Right lobe of liver (tissue), 6 donors: Measurements from ENCODE around the gene ATP6V1G3. TPM values are rescaled to one million over a fixed set of nuclear protein-coding genes. Genes with fewer than 3 reads are reported as not detected.
"Not testable (repeated sequence)": the region's sequence is repeated elsewhere in the genome, so short reads cannot be mapped to it uniquely, and the experiment has no call there.

Experiments
- ATAC-seq, 4 donors: fragments of 200-7000 bp; cut with Tn5 transposase; one replicate each; pipeline ENCODE4 v1.9.1; 2020; ENCODE audit warnings: mild to moderate bottlenecking in 4 of 4, moderate library complexity in 4 of 4
- DNase-seq, 3 donors: peaks; one replicate each; pipeline ENCODE4 v3.0.0-alpha.2; 2020
- H3K27ac ChIP-seq, 3 donors: fragments of 200-600 bp; one replicate each; pipeline ENCODE4 v1.8.0; 2022
- H3K27me3 ChIP-seq, 2 donors: fragments of 200-600 bp; one replicate each; pipeline ENCODE4 v1.8.0; 2022
- H3K36me3 ChIP-seq, 4 donors: fragments of 200-600 bp; sonication (generic) in 1 of 4; one replicate each; pipeline versions ENCODE4 v1.5.1 to v1.8.0; 2017 to 2022; ENCODE audit warnings: control low read depth in 1 of 4
- H3K4me1 ChIP-seq, 4 donors: fragments of 200-600 bp; sonication (generic) in 1 of 4; one replicate each; pipeline versions ENCODE4 v1.5.1 to v1.8.0; 2017 to 2022; ENCODE audit warnings: control low read depth in 1 of 4
- H3K4me3 ChIP-seq, 3 donors: fragments of 200-600 bp; one replicate each; pipeline ENCODE4 v1.8.0; 2022
- H3K9me3 ChIP-seq, 4 donors: fragments of 200-600 bp; sonication (generic) in 1 of 4; one replicate each; pipeline versions ENCODE4 v1.5.1 to v1.8.0; 2017 to 2022; ENCODE audit warnings: control low read depth in 1 of 4
- CTCF ChIP-seq, 4 donors: fragments of 200-600 bp in 3 of 4; fragments of 450-650 bp in 1 of 4; IDR thresholded peaks; one replicate each; pipeline versions ENCODE4 v1.5.1 to v1.8.0; 2016 to 2022; ENCODE audit warnings: antibody characterized with exemption in 4 of 4, mild to moderate bottlenecking in 2 of 4
- POLR2A ChIP-seq: fragments of 450-650 bp; IDR thresholded peaks from one replicate; pipeline ENCODE4 v1.6.1; 2017; ENCODE audit warnings: antibody characterized with exemption, mild to moderate bottlenecking
- WGBS: methylation state at CpG from one replicate; pipeline ENCODE4 v1.1.6; 2018; ENCODE audit warnings: low coverage, low lambda C conversion rate; ENCODE audit not compliant: insufficient coverage; ENCODE audit errors: missing lambda C conversion rate; 5-methylcytosine and 5-hydroxymethylcytosine counted together
- intact Hi-C, 2 donors: fragments of 100-400 bp; cut with DNase I; formaldehyde crosslinking; loops; one replicate each; pipeline versions ENCODE4 v1.11.2 to v1.14.1; 2022
- total RNA-seq, 6 experiments: library from RNA; depleted of rRNA in 2 of 6; stranded (reverse); fragments of >200 nt in 2 of 6; fragmentation: NEBNext Ultra II Directional in 3 of 6; extraction: Animal tissue kit (Norgen Biotek cat#: 25700) in 3 of 6; gene quantifications; one replicate each; pipeline versions ENCODE4 v1.1.0 to v1.2.4, GENCODE V29; 2016 to 2023
- donor health status: DM: no; HTN: yes; CAD: no.
- donor health status: DM: no; HTN: no; CAD: no.
- donor health status: DM: no; HTN: no; CAD: no.
- donor health status: DM: no; HTN: yes; CAD: no.
- donor health status: DM: no; HTN: yes; CAD: no.

The ATP6V1G3 gene
- total RNA-seq, 6 experiments from 2014 or later, result not detected

DNA sequence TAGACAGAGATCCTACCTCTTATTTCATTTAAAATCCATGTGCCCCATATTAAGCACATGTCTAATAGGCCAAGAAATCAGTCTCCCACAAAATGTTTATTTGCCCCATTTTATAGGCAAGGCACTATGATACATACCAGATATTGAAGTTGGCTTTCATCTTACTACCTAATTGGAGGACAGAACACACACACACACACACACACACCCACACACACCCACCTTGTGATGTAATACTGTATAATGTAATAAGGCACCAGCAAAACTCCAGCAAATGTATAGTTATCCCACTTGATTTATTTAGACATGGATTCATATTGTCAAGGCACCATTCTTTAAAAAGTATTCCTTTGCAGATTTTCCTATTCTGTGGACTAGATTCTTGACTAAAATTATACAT is 56.8 kb downstream of the ATP6V1G3 start:
- Histone ChIP-seq H3K27ac (no peak overlapping the region), H3K4me1 (no peaks in the 10 kb centered on the region), H3K4me3 (no peak overlapping the region), H3K36me3 (no peaks in the 10 kb centered on the region), H3K27me3 (no peaks in the 10 kb centered on the region), H3K9me3 (no peaks in the 10 kb centered on the region)
- TF ChIP-seq CTCF (IDR thresholded peaks at IDR 0.05) (no peak), POLR2A (no peak)
- intact Hi-C loops, result no loop called here
- DNase-seq (no peak), ATAC-seq (no peak)

DNA sequence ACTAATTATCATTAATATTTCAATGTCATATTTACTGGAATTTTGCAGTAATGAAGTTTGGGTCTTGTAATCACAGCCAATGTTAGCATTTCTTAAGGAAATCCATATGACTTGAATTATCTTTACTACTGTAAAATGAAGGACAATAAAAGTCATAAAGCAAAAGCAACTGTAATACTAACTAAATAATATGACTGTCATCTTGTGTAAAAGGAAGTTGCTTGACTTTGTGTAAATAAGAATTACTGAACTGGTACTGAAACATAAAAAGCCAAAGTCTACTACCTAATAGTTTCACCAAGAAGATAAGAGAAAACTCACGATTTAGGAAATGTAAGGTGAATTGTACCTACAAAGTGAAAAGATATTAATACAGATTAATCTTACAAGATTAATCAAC is 57.5 kb downstream of the ATP6V1G3 start:
- intact Hi-C loops, result no loop called here
- TF ChIP-seq POLR2A (no peak), CTCF (IDR thresholded peaks at IDR 0.05) (no peak)
- Histone ChIP-seq H3K36me3 (no peaks in the 10 kb centered on the region), H3K4me3 (no peak overlapping the region), H3K27ac (no peak overlapping the region), H3K9me3 (no peaks in the 10 kb centered on the region), H3K27me3 (no peaks in the 10 kb centered on the region), H3K4me1 (no peaks in the 10 kb centered on the region)
- whole genome bisulfite sequencing, result 71% methylated on average over 1 of the region's 1 CpG
- no peak for ATAC-seq
- DNase-seq, result no peak

DNA sequence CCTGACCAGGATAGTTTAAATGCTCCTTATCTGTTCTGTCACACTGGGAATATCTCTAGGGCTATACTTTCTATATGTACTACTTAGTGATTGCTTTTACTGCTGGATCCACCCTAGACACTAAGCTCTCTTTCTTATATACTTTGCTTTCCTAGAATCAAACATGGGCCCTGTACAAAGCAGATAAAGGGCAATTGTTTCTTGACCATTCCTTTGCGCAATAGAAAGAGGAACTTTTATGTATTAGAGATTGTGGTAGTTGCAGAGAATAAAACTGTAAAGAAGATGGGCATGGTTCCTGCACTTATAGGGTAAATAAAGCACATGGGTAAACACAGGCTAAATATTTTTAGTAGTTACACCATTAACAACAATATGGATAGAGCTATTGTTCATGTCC is 58.8 kb downstream of the ATP6V1G3 start:
- Histone ChIP-seq H3K27ac (no peak overlapping the region), H3K36me3 (no peaks in the 10 kb centered on the region), H3K27me3 (no peaks in the 10 kb centered on the region), H3K4me3 (no peak overlapping the region), H3K4me1 (no peaks in the 10 kb centered on the region), H3K9me3 (no peaks in the 10 kb centered on the region)
- intact Hi-C loops, result no loop called here
- TF ChIP-seq CTCF (IDR thresholded peaks at IDR 0.05), result no peak
- no peak for TF ChIP-seq POLR2A
- ATAC-seq (no peak), DNase-seq (no peak)
- 83% methylated on average over 1 of the region's 1 CpG for WGBS

GRCh38 chr1:198480876-198481275 is 59.6 kb downstream of the ATP6V1G3 start:
- no peak overlapping the region for H3K4me3 ChIP-seq
- no peak for TF ChIP-seq POLR2A
- TF ChIP-seq CTCF (IDR thresholded peaks at IDR 0.05), result no peak
- WGBS, result 48% methylated on average over 2 of the region's 2 CpGs
- no peak for ATAC-seq
- H3K27me3 ChIP-seq, result no peaks in the 10 kb centered on the region
- H3K27ac ChIP-seq, result no peak overlapping the region
- no peaks in the 10 kb centered on the region for H3K9me3 ChIP-seq
- DNase-seq, result no peak
- H3K4me1 ChIP-seq, result no peaks in the 10 kb centered on the region
- intact Hi-C loops, result no loop called here
- H3K36me3 ChIP-seq, result no peaks in the 10 kb centered on the region

GRCh38 chr1:198477354-198477753 is 63.1 kb downstream of the ATP6V1G3 start:
- H3K9me3 ChIP-seq, intact Hi-C loops, H3K4me1 ChIP-seq, DNase-seq, ATAC-seq, H3K27me3 ChIP-seq, H3K36me3 ChIP-seq, H3K4me3 ChIP-seq, H3K27ac ChIP-seq: not testable (repeated sequence)

Other genes starting within 250 kb of the ATP6V1G3 start
- 10 to 100 TPM in 4 of 6 experiments, 1 to 10 TPM in 2; 5.1 to 55.7 (median 13.2) TPM for gene PTPRC, start 98.4 kb upstream of the ATP6V1G3 start, total RNA-seq